OCI-M1 (cell line): Measurements from ENCODE around the gene ZP4.
"Not testable (repeated sequence)": the region's sequence is repeated elsewhere in the genome, so short reads cannot be mapped to it uniquely, and the experiment has no call there.

Source experiments
- DNase-seq: peaks from one replicate; lab custom pipeline; 2025; lab: John Stamatoyannopoulos, UW

ZP4 gene

GRCh38 chr1:237875291-237875690 is 15.4 kb downstream of the ZP4 start:
- no peak for DNase-seq

- peak; percentile 49 for DNase-seq
Observed at GRCh38 chr1:237873487-237874211, 17.1 kb downstream of the ZP4 start.

GRCh38 chr1:237868817-237869600 is 21.7 kb downstream of the ZP4 start:
- DNase-seq, result no peak

GRCh38 chr1:237867380-237867888 is 23.3 kb downstream of the ZP4 start:
- DNase-seq, result no peak

- DNase-seq, result peak; percentile 80
Observed at GRCh38 chr1:237864338-237865244, 26.1 kb downstream of the ZP4 start.

GRCh38 chr1:237863234-237863633 is 27.5 kb downstream of the ZP4 start:
- no peak for DNase-seq

GRCh38 chr1:237861944-237862343 is 28.8 kb downstream of the ZP4 start:
- DNase-seq, result no peak

- DNase-seq, result no peak
Observed at GRCh38 chr1:237858992-237859391, 31.7 kb downstream of the ZP4 start.

- DNase-seq, result no peak
Observed at GRCh38 chr1:237857455-237857854, 33.3 kb downstream of the ZP4 start.

- no peak for DNase-seq
Observed at GRCh38 chr1:237852342-237852741, 38.4 kb downstream of the ZP4 start.

- DNase-seq, result peak; percentile 68
Observed at GRCh38 chr1:237851210-237851845, 39.4 kb downstream of the ZP4 start.

- DNase-seq, result not testable (repeated sequence)
Observed at GRCh38 chr1:237843516-237843915, 47.2 kb downstream of the ZP4 start.

- DNase-seq, result no peak
Observed at GRCh38 chr1:237841485-237841884, 49.2 kb downstream of the ZP4 start.

- no peak for DNase-seq
Observed at GRCh38 chr1:237838904-237839534, 51.7 kb downstream of the ZP4 start.

- no peak for DNase-seq
Observed at GRCh38 chr1:237838320-237838719, 52.4 kb downstream of the ZP4 start.

GRCh38 chr1:237834461-237834860 is 56.3 kb downstream of the ZP4 start:
- DNase-seq, result no peak

- DNase-seq, result no peak
Observed at GRCh38 chr1:237834048-237834447, 56.7 kb downstream of the ZP4 start.

- DNase-seq, result no peak
Observed at GRCh38 chr1:237832858-237833257, 57.9 kb downstream of the ZP4 start.
